HepG2 (cell line): Measurements from ENCODE around the gene SLC11A1. TPM values are rescaled to one million over a fixed set of nuclear protein-coding genes. Genes with fewer than 3 reads are reported as not detected.

Experiments used
- MAFF ChIP-seq: IDR thresholded peaks from 2 replicates; pipeline ENCODE4 v1.6.1; 2011; ENCODE audit warnings: low read depth, low read length, improper control_type of control experiment
- MAFG ChIP-seq: sonication (generic); formaldehyde crosslinking; IDR thresholded peaks from 2 replicates; pipeline ENCODE4 v1.5.1; 2020; ENCODE audit warnings: mild to moderate bottlenecking, missing genetic modification reagents
- MED13 ChIP-seq: sonication (generic); formaldehyde crosslinking; IDR thresholded peaks from 2 replicates; pipeline ENCODE4 v1.5.0; 2020; ENCODE audit warnings: missing genetic modification reagents
- NFE2 ChIP-seq: sonication (generic); formaldehyde crosslinking; IDR thresholded peaks from 2 replicates; pipeline ENCODE4 v1.4.0; 2020; ENCODE audit warnings: missing genetic modification reagents
- NRL ChIP-seq: sonication (generic); formaldehyde crosslinking; IDR thresholded peaks from 2 replicates; pipeline ENCODE4 v1.5.0; 2020; ENCODE audit warnings: missing genetic modification reagents, mild to moderate bottlenecking, moderate library complexity, borderline replicate concordance
- PHF8 ChIP-seq: sonication (generic); formaldehyde crosslinking; IDR thresholded peaks from 2 replicates; pipeline ENCODE4 v1.5.0; 2020; ENCODE audit warnings: missing genetic modification reagents
- PPARG ChIP-seq: conservative IDR thresholded peaks from 2 replicates; pipeline ENCODE4 v1.6.1; 2016; ENCODE audit warnings: missing biosample characterization, missing genetic modification reagents
- RBFOX2 ChIP-seq: fragments of 200-400 bp; formaldehyde crosslinking; IDR thresholded peaks from 2 replicates; pipeline ENCODE4 v1.6.1; 2017; ENCODE audit warnings: low read depth, mild to moderate bottlenecking, low read length
- SIX4 ChIP-seq: sonication (generic); formaldehyde crosslinking; IDR thresholded peaks from 2 replicates; pipeline ENCODE4 v1.4.0; 2020; ENCODE audit warnings: missing genetic modification reagents
- SMARCC2 ChIP-seq: fragments of 450-650 bp; IDR thresholded peaks from 2 replicates; pipeline ENCODE4 v1.6.1; 2017; ENCODE audit warnings: antibody characterized with exemption, mild to moderate bottlenecking
- SYNCRIP ChIP-seq: fragments of 200-400 bp; formaldehyde crosslinking; IDR thresholded peaks from 2 replicates; pipeline ENCODE4 v1.6.1; 2018; ENCODE audit warnings: mild to moderate bottlenecking, low read depth, low read length; ENCODE audit not compliant: insufficient read depth
- ZNF543 ChIP-seq: sonication (generic); formaldehyde crosslinking; IDR thresholded peaks from 2 replicates; pipeline ENCODE4 v1.4.0; 2020; ENCODE audit warnings: mild to moderate bottlenecking, missing genetic modification reagents
- ZNF616 ChIP-seq: sonication (generic); formaldehyde crosslinking; IDR thresholded peaks from 2 replicates; pipeline ENCODE4 v1.5.0; 2020; ENCODE audit warnings: low read depth, mild to moderate bottlenecking, missing genetic modification reagents
- ZNF713 ChIP-seq: sonication (generic); formaldehyde crosslinking; IDR thresholded peaks from 2 replicates; pipeline ENCODE4 v1.4.0; 2020; ENCODE audit warnings: mild to moderate bottlenecking, missing genetic modification reagents
- ZNF75D ChIP-seq: sonication (generic); formaldehyde crosslinking; IDR thresholded peaks from 2 replicates; pipeline ENCODE4 v1.8.1; 2023; ENCODE audit warnings: missing genetic modification reagents, mild to moderate bottlenecking, borderline replicate concordance
- ZNF782 ChIP-seq: sonication (generic); formaldehyde crosslinking; IDR thresholded peaks from 2 replicates; pipeline ENCODE4 v1.4.0; 2020; ENCODE audit warnings: missing genetic modification reagents, mild to moderate bottlenecking, borderline replicate concordance
- ZNF792 ChIP-seq: IDR thresholded peaks from 2 replicates; pipeline ENCODE4 v1.6.1; 2016
- polyA plus RNA-seq, 8 experiments: library from polyadenylated mRNA; depleted of rRNA in 3 of 8; stranded (reverse) in 7 of 8; unstranded in 1 of 8; fragments of >200 nt; fragmentation: Illumina TruSeq in 4 of 8; extraction: Trizol in 4 of 8; gene quantifications; 2 replicates each; pipeline versions ENCODE4 v1.2.1 to v1.2.3, GENCODE V29; 2011 to 2016; ENCODE audit warnings: low read depth in 4 of 8, missing spikeins in 1 of 8, mixed read lengths in 1 of 8; ENCODE audit not compliant: insufficient read depth in 1 of 8
- total RNA-seq, 5 experiments: library from RNA; depleted of rRNA; stranded (reverse); fragments of >200 nt; fragmentation: Illumina TruSeq; extraction: Trizol; gene quantifications; 2 replicates each; pipeline ENCODE4 v1.2.3, GENCODE V29; 2016; ENCODE audit warnings: low read depth in 1 of 5
- TF ChIP-seq, protein P1 (sequence below), 2 experiments: fragments of 450-650 bp in 1 of 2; sonication (generic) in 1 of 2; formaldehyde crosslinking; IDR thresholded peaks; 2 replicates each; pipeline versions ENCODE4 v1.5.0 to v1.8.0; 2020 to 2022; ENCODE audit warnings: mild to moderate bottlenecking in 1 of 2, missing genetic modification reagents in 1 of 2
- TF ChIP-seq, protein P2 (sequence below): sonication (generic); formaldehyde crosslinking; IDR thresholded peaks from 2 replicates; pipeline ENCODE4 v1.9.0; 2022; ENCODE audit warnings: missing genetic modification reagents, mild to moderate bottlenecking, borderline replicate concordance
- TF ChIP-seq, protein P3 (sequence below): sonication (generic); formaldehyde crosslinking; IDR thresholded peaks from 2 replicates; pipeline ENCODE4 v1.8.1; 2022; ENCODE audit warnings: low read depth, mild to moderate bottlenecking, missing genetic modification reagents
- TF ChIP-seq, protein P4 (sequence below): sonication (generic); formaldehyde crosslinking; IDR thresholded peaks from 2 replicates; pipeline ENCODE4 v1.8.1; 2022; ENCODE audit warnings: mild to moderate bottlenecking, missing genetic modification reagents
- TF ChIP-seq, protein P5 (sequence below): IDR thresholded peaks from 2 replicates; pipeline ENCODE4 v1.6.1; 2016; ENCODE audit warnings: low read depth, control low read depth

Gene SLC11A1
- total and polyA plus RNA-seq, 2 of the 13 experiments (the other 11 are each of a cell fraction or from before 2014, with no cell fraction given), result 0.33 to 2.3 TPM

DNA sequence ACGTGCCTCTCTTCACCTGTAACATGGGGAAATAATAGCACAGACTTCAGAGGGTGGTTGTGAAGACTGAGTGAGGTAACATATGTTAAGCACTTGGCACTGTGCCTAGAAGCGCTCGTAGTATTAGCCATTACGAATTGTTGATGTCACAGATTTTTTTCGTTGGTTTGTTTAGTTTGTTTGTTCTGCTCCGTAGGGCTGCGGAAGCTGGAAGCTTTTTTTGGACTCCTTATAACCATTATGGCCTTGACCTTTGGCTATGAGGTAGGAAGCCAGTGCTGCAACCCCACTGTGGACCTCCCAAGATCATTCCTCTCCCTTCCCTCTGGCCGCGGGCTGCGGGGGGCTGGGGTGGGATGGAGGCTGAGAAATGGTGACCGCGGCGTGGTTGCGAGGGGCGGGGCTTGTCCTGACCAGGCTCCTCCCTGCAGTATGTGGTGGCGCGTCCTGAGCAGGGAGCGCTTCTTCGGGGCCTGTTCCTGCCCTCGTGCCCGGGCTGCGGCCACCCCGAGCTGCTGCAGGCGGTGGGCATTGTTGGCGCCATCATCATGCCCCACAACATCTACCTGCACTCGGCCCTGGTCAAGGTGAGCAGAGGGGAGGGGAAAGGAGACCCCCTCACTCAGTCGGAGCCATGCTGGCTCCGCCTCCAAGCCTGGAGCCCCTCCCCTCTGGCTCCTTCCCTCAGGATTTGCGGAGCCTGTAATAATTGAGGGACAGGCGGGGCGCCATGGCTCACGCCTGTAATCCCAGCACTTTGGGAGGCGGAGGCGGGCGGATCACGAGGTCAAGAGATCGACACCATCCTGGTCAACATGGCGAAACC is 5.5 kb downstream of the SLC11A1 start (continued):
- TF ChIP-seq ZNF543 (CRISPR knock-in tag) (0 out of 2 replicates have a peak, but pooled peaks have one; percentile 23), RBFOX2 (no peak), SYNCRIP (no peak), MED13 (CRISPR knock-in tag) (no peak), MAFF (no peak), ZNF792 (CRISPR knock-in tag) (no peak), ZNF616 (CRISPR knock-in tag) (no peak), MAFG (CRISPR knock-in tag) (no peak), PPARG (0 out of 2 replicates have a peak, but pooled peaks have one; percentile 24), SIX4 (no peak), SMARCC2 (no peak), ZNF75D (CRISPR knock-in tag) (no peak), NRL (CRISPR knock-in tag) (no peak), NFE2 (CRISPR knock-in tag) (no peak), ZNF782 (CRISPR knock-in tag) (peak; percentile 50; the same call in 1 of the 2 replicates), ZNF713 (CRISPR knock-in tag) (no peak), PHF8 (CRISPR knock-in tag) (no peak)
- TF ChIP-seq, protein P1, sequence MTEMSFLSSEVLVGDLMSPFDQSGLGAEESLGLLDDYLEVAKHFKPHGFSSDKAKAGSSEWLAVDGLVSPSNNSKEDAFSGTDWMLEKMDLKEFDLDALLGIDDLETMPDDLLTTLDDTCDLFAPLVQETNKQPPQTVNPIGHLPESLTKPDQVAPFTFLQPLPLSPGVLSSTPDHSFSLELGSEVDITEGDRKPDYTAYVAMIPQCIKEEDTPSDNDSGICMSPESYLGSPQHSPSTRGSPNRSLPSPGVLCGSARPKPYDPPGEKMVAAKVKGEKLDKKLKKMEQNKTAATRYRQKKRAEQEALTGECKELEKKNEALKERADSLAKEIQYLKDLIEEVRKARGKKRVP (CRISPR knock-in tag; IDR thresholded peaks at IDR 0.05), result peak in 1 of 2 experiments; percentile 51; a peak in 1 of 4 replicates
- TF ChIP-seq, protein P2, sequence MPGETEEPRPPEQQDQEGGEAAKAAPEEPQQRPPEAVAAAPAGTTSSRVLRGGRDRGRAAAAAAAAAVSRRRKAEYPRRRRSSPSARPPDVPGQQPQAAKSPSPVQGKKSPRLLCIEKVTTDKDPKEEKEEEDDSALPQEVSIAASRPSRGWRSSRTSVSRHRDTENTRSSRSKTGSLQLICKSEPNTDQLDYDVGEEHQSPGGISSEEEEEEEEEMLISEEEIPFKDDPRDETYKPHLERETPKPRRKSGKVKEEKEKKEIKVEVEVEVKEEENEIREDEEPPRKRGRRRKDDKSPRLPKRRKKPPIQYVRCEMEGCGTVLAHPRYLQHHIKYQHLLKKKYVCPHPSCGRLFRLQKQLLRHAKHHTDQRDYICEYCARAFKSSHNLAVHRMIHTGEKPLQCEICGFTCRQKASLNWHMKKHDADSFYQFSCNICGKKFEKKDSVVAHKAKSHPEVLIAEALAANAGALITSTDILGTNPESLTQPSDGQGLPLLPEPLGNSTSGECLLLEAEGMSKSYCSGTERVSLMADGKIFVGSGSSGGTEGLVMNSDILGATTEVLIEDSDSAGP (CRISPR knock-in tag), result no peak; the same call in 1 of the 2 replicates
- TF ChIP-seq, protein P3, sequence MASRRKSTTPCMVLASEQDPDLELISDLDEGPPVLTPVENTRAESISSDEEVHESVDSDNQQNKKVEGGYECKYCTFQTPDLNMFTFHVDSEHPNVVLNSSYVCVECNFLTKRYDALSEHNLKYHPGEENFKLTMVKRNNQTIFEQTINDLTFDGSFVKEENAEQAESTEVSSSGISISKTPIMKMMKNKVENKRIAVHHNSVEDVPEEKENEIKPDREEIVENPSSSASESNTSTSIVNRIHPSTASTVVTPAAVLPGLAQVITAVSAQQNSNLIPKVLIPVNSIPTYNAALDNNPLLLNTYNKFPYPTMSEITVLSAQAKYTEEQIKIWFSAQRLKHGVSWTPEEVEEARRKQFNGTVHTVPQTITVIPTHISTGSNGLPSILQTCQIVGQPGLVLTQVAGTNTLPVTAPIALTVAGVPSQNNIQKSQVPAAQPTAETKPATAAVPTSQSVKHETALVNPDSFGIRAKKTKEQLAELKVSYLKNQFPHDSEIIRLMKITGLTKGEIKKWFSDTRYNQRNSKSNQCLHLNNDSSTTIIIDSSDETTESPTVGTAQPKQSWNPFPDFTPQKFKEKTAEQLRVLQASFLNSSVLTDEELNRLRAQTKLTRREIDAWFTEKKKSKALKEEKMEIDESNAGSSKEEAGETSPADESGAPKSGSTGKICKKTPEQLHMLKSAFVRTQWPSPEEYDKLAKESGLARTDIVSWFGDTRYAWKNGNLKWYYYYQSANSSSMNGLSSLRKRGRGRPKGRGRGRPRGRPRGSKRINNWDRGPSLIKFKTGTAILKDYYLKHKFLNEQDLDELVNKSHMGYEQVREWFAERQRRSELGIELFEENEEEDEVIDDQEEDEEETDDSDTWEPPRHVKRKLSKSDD, result peak; percentile 51
- TF ChIP-seq, protein P4, sequence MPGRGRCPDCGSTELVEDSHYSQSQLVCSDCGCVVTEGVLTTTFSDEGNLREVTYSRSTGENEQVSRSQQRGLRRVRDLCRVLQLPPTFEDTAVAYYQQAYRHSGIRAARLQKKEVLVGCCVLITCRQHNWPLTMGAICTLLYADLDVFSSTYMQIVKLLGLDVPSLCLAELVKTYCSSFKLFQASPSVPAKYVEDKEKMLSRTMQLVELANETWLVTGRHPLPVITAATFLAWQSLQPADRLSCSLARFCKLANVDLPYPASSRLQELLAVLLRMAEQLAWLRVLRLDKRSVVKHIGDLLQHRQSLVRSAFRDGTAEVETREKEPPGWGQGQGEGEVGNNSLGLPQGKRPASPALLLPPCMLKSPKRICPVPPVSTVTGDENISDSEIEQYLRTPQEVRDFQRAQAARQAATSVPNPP (CRISPR knock-in tag), result no peak
- TF ChIP-seq, protein P5, sequence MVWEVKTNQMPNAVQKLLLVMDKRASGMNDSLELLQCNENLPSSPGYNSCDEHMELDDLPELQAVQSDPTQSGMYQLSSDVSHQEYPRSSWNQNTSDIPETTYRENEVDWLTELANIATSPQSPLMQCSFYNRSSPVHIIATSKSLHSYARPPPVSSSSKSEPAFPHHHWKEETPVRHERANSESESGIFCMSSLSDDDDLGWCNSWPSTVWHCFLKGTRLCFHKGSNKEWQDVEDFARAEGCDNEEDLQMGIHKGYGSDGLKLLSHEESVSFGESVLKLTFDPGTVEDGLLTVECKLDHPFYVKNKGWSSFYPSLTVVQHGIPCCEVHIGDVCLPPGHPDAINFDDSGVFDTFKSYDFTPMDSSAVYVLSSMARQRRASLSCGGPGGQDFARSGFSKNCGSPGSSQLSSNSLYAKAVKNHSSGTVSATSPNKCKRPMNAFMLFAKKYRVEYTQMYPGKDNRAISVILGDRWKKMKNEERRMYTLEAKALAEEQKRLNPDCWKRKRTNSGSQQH (CRISPR knock-in tag), result 0 out of 2 replicates have a peak, but pooled peaks have one; percentile 24
